C4-2B (cell line): ENCODE data around the gene TBX6.

Experiments used
- CTCF ChIP-seq: fragments of 450-650 bp; conservative IDR thresholded peaks from 2 replicates; pipeline ENCODE4 v1.5.1; 2017; ENCODE audit warnings: mild to moderate bottlenecking
- ZFX ChIP-seq: fragments of 450-650 bp; IDR thresholded peaks from 2 replicates; pipeline ENCODE4 v1.6.1; 2017

GRCh38 chr16:30068333-30068732 is 23.4 kb downstream of the TBX6 start:
- TF ChIP-seq CTCF = no peak
- TF ChIP-seq ZFX = no peak
